Body of pancreas (tissue), 4 donors: ENCODE data around the gene CRACR2A.

Source experiments
- CTCF ChIP-seq, 7 experiments: fragments of 450-650 bp in 4 of 7; fragments of 200-600 bp in 3 of 7; sonication (generic) in 3 of 7; IDR thresholded peaks; one replicate each; pipeline ENCODE4 v1.5.1; 2016 to 2019; ENCODE audit warnings: antibody characterized with exemption in 7 of 7
- POLR2A ChIP-seq, 3 donors: fragments of 450-650 bp; IDR thresholded peaks; one replicate each; pipeline ENCODE4 v1.6.1; 2016; ENCODE audit warnings: antibody characterized with exemption in 3 of 3, mild to moderate bottlenecking in 2 of 3

- TF ChIP-seq POLR2A (IDR thresholded peaks at IDR 0.05) (no peak), CTCF (IDR thresholded peaks at IDR 0.05) (no peak)
Measured at GRCh38 chr12:3667485-3667884, 85.4 kb downstream of the CRACR2A start.
